ENCODE measurements around the gene GTF2IRD1.
"Not testable (repeated sequence)": the region's sequence is repeated elsewhere in the genome, so short reads cannot be mapped to it uniquely, and the experiment has no call there.

DNA sequence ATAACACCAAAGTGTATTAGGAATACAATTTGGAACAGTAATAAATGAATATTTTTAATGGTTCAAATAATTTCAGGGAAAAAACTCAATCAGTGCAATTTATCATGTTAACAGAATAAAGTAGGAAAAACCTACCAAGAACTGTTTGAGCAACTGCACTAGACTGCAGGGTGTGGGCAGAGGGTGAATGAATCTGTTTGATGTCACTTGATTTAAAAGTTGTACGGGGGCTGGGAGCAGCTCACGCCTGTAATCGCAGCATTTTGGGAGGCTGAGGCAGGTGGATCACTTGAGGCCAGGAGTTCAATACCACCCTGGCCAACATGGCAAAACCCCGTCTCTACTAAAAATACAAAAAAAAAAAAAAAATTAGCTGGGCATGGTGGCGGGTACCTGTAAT lies 42.1 kb upstream of the GTF2IRD1 start:
- TF ChIP-seq, protein P1, sequence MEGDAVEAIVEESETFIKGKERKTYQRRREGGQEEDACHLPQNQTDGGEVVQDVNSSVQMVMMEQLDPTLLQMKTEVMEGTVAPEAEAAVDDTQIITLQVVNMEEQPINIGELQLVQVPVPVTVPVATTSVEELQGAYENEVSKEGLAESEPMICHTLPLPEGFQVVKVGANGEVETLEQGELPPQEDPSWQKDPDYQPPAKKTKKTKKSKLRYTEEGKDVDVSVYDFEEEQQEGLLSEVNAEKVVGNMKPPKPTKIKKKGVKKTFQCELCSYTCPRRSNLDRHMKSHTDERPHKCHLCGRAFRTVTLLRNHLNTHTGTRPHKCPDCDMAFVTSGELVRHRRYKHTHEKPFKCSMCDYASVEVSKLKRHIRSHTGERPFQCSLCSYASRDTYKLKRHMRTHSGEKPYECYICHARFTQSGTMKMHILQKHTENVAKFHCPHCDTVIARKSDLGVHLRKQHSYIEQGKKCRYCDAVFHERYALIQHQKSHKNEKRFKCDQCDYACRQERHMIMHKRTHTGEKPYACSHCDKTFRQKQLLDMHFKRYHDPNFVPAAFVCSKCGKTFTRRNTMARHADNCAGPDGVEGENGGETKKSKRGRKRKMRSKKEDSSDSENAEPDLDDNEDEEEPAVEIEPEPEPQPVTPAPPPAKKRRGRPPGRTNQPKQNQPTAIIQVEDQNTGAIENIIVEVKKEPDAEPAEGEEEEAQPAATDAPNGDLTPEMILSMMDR (IDR thresholded peaks at IDR 0.05), result not testable (repeated sequence)
- TF ChIP-seq POLR2A (IDR thresholded peaks at IDR 0.05), result not testable (repeated sequence)

Measured in Peyer's patch (tissue), 4 donors.